GM12874 (cell line): Measurements from ENCODE around the gene FBP2.

ENCODE experiments used
- CTCF ChIP-seq: IDR thresholded peaks from 2 replicates; pipeline ENCODE4 v1.5.1; 2011; ENCODE audit warnings: low read depth, mild to moderate bottlenecking, control low read depth, low read length, moderate library complexity; ENCODE audit not compliant: insufficient read depth

FBP2 gene

GRCh38 chr9:94632737-94633136 lies 39.1 kb upstream of the FBP2 start:
- TF ChIP-seq CTCF, result no peak

- TF ChIP-seq CTCF, result no peak
Observed at GRCh38 chr9:94631599-94631998, 38.0 kb upstream of the FBP2 start.

GRCh38 chr9:94630833-94631232 lies 37.2 kb upstream of the FBP2 start:
- no peak for TF ChIP-seq CTCF

- no peak for TF ChIP-seq CTCF
Observed at GRCh38 chr9:94630281-94630680, 36.7 kb upstream of the FBP2 start.

GRCh38 chr9:94627287-94627686 lies 33.7 kb upstream of the FBP2 start:
- TF ChIP-seq CTCF, result no peak

GRCh38 chr9:94625835-94626234 lies 32.2 kb upstream of the FBP2 start:
- TF ChIP-seq CTCF, result no peak

GRCh38 chr9:94624629-94625028 lies 31.0 kb upstream of the FBP2 start:
- TF ChIP-seq CTCF, result no peak

GRCh38 chr9:94623253-94623652 lies 29.6 kb upstream of the FBP2 start:
- peak; percentile 75 for TF ChIP-seq CTCF
